SK-N-SH (cell line): ENCODE data around the gene HPCAL1. TPM values are rescaled to one million over a fixed set of nuclear protein-coding genes. Genes with fewer than 3 reads are reported as not detected.

Experiments
- CTCF ChIA-PET: fragments of 300-600, 350-600 bp; formaldehyde crosslinking; extraction: SDS; loops from one replicate; lab custom pipeline; 2021; lab: Yijun Ruan, JAX
- POLR2A ChIA-PET: fragments of 350-600 bp; sonication (Branson Sonifier 250); formaldehyde crosslinking; extraction: SDS; loops from one replicate; lab custom pipeline; 2020; ENCODE audit warnings: antibody characterized with exemption, inconsistent platforms; lab: Yijun Ruan, JAX
- DNase-seq: peaks from one replicate; pipeline ENCODE4 v3.0.0; 2012
- H2AFZ ChIP-seq: fragments of 200-600 bp; sonication (generic); 2 replicates; pipeline ENCODE4 v1.8.1; 2016; ENCODE audit warnings: antibody characterized with exemption, mild to moderate bottlenecking, low read depth
- H3F3A ChIP-seq: fragments of 200-600 bp; sonication (generic); replicated peaks from 2 replicates; pipeline ENCODE3; 2016; ENCODE audit warnings: antibody characterized with exemption, mild to moderate bottlenecking; ENCODE audit not compliant: insufficient read depth
- H3K27ac ChIP-seq, 2 experiments: fragments of 200-500 bp in 1 of 2; fragments of 200-600 bp in 1 of 2; sonication (Bioruptor generic) in 1 of 2; sonication (generic), shearing (Covaris generic) in 1 of 2; 2 replicates each; pipeline versions ENCODE4 v1.5.1 to v1.6.1; 2014 to 2016; ENCODE audit warnings: low read depth in 2 of 2, inconsistent platforms in 1 of 2, low read length in 1 of 2, mild to moderate bottlenecking in 1 of 2, mixed read lengths in 1 of 2
- H3K27me3 ChIP-seq: fragments of 200-600 bp; sonication (generic), shearing (Covaris generic); 2 replicates; pipeline ENCODE4 v1.6.1; 2016; ENCODE audit warnings: mixed run types; ENCODE audit not compliant: insufficient read depth
- H3K36me3 ChIP-seq, 2 experiments: fragments of 200-500 bp in 1 of 2; fragments of 200-600 bp in 1 of 2; sonication (Bioruptor generic) in 1 of 2; sonication (generic) in 1 of 2; replicated peaks in 1 of 2; 2 replicates each; pipeline versions ENCODE3 to v1.5.1; 2014 to 2016; ENCODE audit warnings: low read length in 1 of 2, mild to moderate bottlenecking in 1 of 2; ENCODE audit not compliant: insufficient read depth in 2 of 2, control insufficient read depth in 1 of 2
- H3K4me1 ChIP-seq, 2 experiments: fragments of 200-500 bp in 1 of 2; fragments of 200-600 bp in 1 of 2; sonication (Bioruptor generic) in 1 of 2; sonication (generic), shearing (Covaris generic) in 1 of 2; 2 replicates each; pipeline versions ENCODE4 v1.5.1 to v1.6.1; 2014 to 2016; ENCODE audit warnings: low read depth in 1 of 2, low read length in 1 of 2, mixed run types in 1 of 2; ENCODE audit not compliant: insufficient read depth in 2 of 2, control insufficient read depth in 1 of 2
- H3K4me2 ChIP-seq: fragments of 200-600 bp; sonication (generic), shearing (Covaris generic); 2 replicates; pipeline ENCODE4 v1.6.1; 2017; ENCODE audit warnings: mixed run types
- H3K4me3 ChIP-seq, 2 experiments: fragments of 200-500 bp in 1 of 2; fragments of 200-600 bp in 1 of 2; sonication (Bioruptor generic) in 1 of 2; sonication (generic), shearing (Covaris generic) in 1 of 2; 2 replicates each; pipeline versions ENCODE4 v1.5.1 to v1.8.1; 2014 to 2016; ENCODE audit warnings: low read depth in 2 of 2, inconsistent platforms in 1 of 2, low read length in 1 of 2, mild to moderate bottlenecking in 1 of 2, mixed read lengths in 1 of 2, moderate library complexity in 1 of 2
- H3K79me2 ChIP-seq: fragments of 200-600 bp; sonication (generic); 2 replicates; pipeline ENCODE4 v1.8.1; 2017; ENCODE audit warnings: mild to moderate bottlenecking; ENCODE audit not compliant: insufficient read depth
- H3K9ac ChIP-seq: fragments of 200-600 bp; sonication (generic); 2 replicates; pipeline ENCODE4 v1.6.1; 2017; ENCODE audit warnings: mixed run types
- H3K9me2 ChIP-seq: fragments of 200-600 bp; sonication (generic); 2 replicates; pipeline ENCODE4 v1.6.1; 2017; ENCODE audit warnings: mixed run types
- H3K9me3 ChIP-seq: fragments of 200-600 bp; sonication (generic); 2 replicates; pipeline ENCODE4 v1.6.1; 2017; ENCODE audit warnings: mixed run types, mild to moderate bottlenecking, moderate library complexity
- H4K20me1 ChIP-seq: fragments of 200-600 bp; sonication (generic); 2 replicates; pipeline ENCODE4 v1.6.1; 2017; ENCODE audit warnings: mild to moderate bottlenecking, mixed run types; ENCODE audit not compliant: insufficient read depth
- EP300 ChIP-seq, 2 experiments: IDR thresholded peaks; 2 replicates each; pipeline versions ENCODE4 v1.4.0 to v1.6.1; 2012; ENCODE audit warnings: borderline replicate concordance in 1 of 2, low read depth in 1 of 2, low read length in 1 of 2
- FOXM1 ChIP-seq: IDR thresholded peaks from 2 replicates; pipeline ENCODE4 v1.4.0; 2012; ENCODE audit warnings: low read depth, mild to moderate bottlenecking
- GATA2 ChIP-seq: sonication (generic); formaldehyde crosslinking; IDR thresholded peaks from 2 replicates; pipeline ENCODE4 v1.5.0; 2020; ENCODE audit warnings: mild to moderate bottlenecking, missing genetic modification reagents
- POLR2AphosphoS5 ChIP-seq: IDR thresholded peaks from 2 replicates; pipeline ENCODE4 v1.6.1; 2012; ENCODE audit warnings: low read depth, low read length
- RAD21 ChIP-seq: IDR thresholded peaks from 2 replicates; pipeline ENCODE4 v1.6.1; 2012; ENCODE audit warnings: mild to moderate bottlenecking, low read length
- ZBTB33 ChIP-seq: IDR thresholded peaks from 2 replicates; pipeline ENCODE4 v1.4.0; 2012; ENCODE audit warnings: low read depth, borderline replicate concordance
- WGBS: methylation state at CpG from one replicate; pipeline ENCODE4 v1.1.6; 2017; ENCODE audit warnings: low lambda C conversion rate; 5-methylcytosine and 5-hydroxymethylcytosine counted together
- polyA plus RNA-seq, 3 experiments: library from polyadenylated mRNA; depleted of rRNA; stranded (reverse); fragments of >200 nt; gene quantifications; 2 replicates each; pipeline ENCODE4 v1.2.3, GENCODE V29; 2012
- TF ChIP-seq, protein P1 (sequence below): IDR thresholded peaks from 2 replicates; pipeline ENCODE4 v1.4.0; 2012; ENCODE audit warnings: low read depth
- TF ChIP-seq, protein P2 (sequence below): fragments of 150-350 bp; IDR thresholded peaks from 2 replicates; pipeline ENCODE4 v1.6.1; 2017; ENCODE audit warnings: antibody characterized with exemption, low read length, low read depth, borderline replicate concordance

HPCAL1 gene
- polyA plus RNA-seq, 1 of the 3 experiments (the other 2 are of a cell fraction) = 77.0 TPM

- Histone ChIP-seq H3K27me3 (no peaks in the 10 kb centered on the region), H3K9ac (no peak overlapping the region), H3K27ac (no peak overlapping the region), H3K9me3 (no peaks in the 10 kb centered on the region), H3K79me2 (peaks cover 8% of the 10 kb centered on the region; the same call in 1 of the 2 replicates), H3F3A (no peaks in the 10 kb centered on the region), H3K9me2 (no peaks in the 10 kb centered on the region), H4K20me1 (peaks cover 6% of the 10 kb centered on the region), H3K4me1 (peaks cover 0 to 30% of the 10 kb centered on the region in 2 experiments; a peak in 1 of 4 replicates), H3K36me3 (peaks cover 0 to 4% of the 10 kb centered on the region in 2 experiments), H2AFZ (no peak overlapping the region), H3K4me3 (no peak overlapping the region), H3K4me2 (no peak overlapping the region)
- TF ChIP-seq EP300 (IDR thresholded peaks at IDR 0.05; ENCODE audit: borderline replicate concordance in 1 of 2, low read depth in 1 of 2, low read length in 1 of 2) = no peak
- TF ChIP-seq GATA2 (CRISPR knock-in tag) = no peak
- peak; percentile 39 for TF ChIP-seq RAD21
- TF ChIP-seq POLR2AphosphoS5 = no peak
- CTCF ChIA-PET = interaction anchor here (0.7 to 1.5 kb wide), 5 partner anchors 11 to 249 kb away, joined by 3 to 6 read pairs (median 3); no protein-coding TSS in a partner anchor
- WGBS = 93% methylated on average over 6 of the region's 6 CpGs
- POLR2A ChIA-PET = no interaction called here
- DNase-seq = no peak
Observed at GRCh38 chr2:10321622-10322021, 18.9 kb downstream of the HPCAL1 start.

GRCh38 chr2:10322481-10322880, 19.8 kb downstream of the HPCAL1 start:
- POLR2A ChIA-PET = no interaction called here
- peaks cover 0 to 4% of the 10 kb centered on the region in 2 experiments for H3K36me3 ChIP-seq
- no peak overlapping the region for H3K4me2 ChIP-seq
- peaks cover 14% of the 10 kb centered on the region for H4K20me1 ChIP-seq
- H3K9me3 ChIP-seq = no peaks in the 10 kb centered on the region
- H3K4me3 ChIP-seq = no peak overlapping the region
- no peak overlapping the region for H3K9ac ChIP-seq
- H3K9me2 ChIP-seq = no peaks in the 10 kb centered on the region
- no peak for DNase-seq
- H3F3A ChIP-seq = no peaks in the 10 kb centered on the region
- WGBS = 92% methylated on average over 4 of the region's 4 CpGs
- no peak overlapping the region for H2AFZ ChIP-seq
- peaks cover 8% of the 10 kb centered on the region; the same call in 1 of the 2 replicates for H3K79me2 ChIP-seq
- no peak overlapping the region for H3K27ac ChIP-seq
- TF ChIP-seq FOXM1 (no peak), ZBTB33 (no peak)
- TF ChIP-seq, protein P1, sequence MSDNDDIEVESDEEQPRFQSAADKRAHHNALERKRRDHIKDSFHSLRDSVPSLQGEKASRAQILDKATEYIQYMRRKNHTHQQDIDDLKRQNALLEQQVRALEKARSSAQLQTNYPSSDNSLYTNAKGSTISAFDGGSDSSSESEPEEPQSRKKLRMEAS = no peak
- TF ChIP-seq, protein P2, sequence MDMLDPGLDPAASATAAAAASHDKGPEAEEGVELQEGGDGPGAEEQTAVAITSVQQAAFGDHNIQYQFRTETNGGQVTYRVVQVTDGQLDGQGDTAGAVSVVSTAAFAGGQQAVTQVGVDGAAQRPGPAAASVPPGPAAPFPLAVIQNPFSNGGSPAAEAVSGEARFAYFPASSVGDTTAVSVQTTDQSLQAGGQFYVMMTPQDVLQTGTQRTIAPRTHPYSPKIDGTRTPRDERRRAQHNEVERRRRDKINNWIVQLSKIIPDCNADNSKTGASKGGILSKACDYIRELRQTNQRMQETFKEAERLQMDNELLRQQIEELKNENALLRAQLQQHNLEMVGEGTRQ = no peak
- peaks cover 8 to 38% of the 10 kb centered on the region in 2 experiments; a peak in 3 of 4 replicates for H3K4me1 ChIP-seq
- H3K27me3 ChIP-seq = no peaks in the 10 kb centered on the region
- CTCF ChIA-PET = interaction anchor here (1.3 to 2.2 kb wide), 4 partner anchors 10 to 127 kb away, joined by 3 to 8 read pairs (median 6); no protein-coding TSS in a partner anchor
